ENCODE data around the gene WDR70. TPM values are rescaled to one million over a fixed set of nuclear protein-coding genes. Genes with fewer than 3 reads are reported as not detected.
A peak's percentile ranks its signal among the peaks of the same experiment; 100 is the strongest.

The WDR70 gene
- polyA plus RNA-seq, 1 of the 3 experiments (the other 2 are of a cell fraction): 14.2 TPM

GRCh38 chr5:37791321-37791720, 412.2 kb downstream of the WDR70 start:
- H3K9ac ChIP-seq: no peak overlapping the region
- H3K9me2 ChIP-seq: no peaks in the 10 kb centered on the region
- H3K27ac ChIP-seq (ENCODE audit: low read depth in 2 of 2, low read length in 1 of 2): no peak overlapping the region
- no peak overlapping the region for H3K4me3 ChIP-seq (ENCODE audit: low read depth in 2 of 2, low read length in 1 of 2)
- H3K79me2 ChIP-seq (ENCODE audit: insufficient read depth): no peaks in the 10 kb centered on the region
- 34% methylated on average over 2 of the region's 2 CpGs for WGBS (ENCODE audit: low lambda C conversion rate)
- H2AFZ ChIP-seq (ENCODE audit: low read depth): no peak overlapping the region
- H3K4me1 ChIP-seq (ENCODE audit: control insufficient read depth in 1 of 2, insufficient read depth in 2 of 2, low read depth in 1 of 2, low read length in 1 of 2): peaks cover 0 to 5% of the 10 kb centered on the region in 2 experiments; a peak in 1 of 4 replicates
- H3K4me2 ChIP-seq: no peak overlapping the region
- no peaks in the 10 kb centered on the region for H4K20me1 ChIP-seq (ENCODE audit: insufficient read depth)
- no peaks in the 10 kb centered on the region for H3K36me3 ChIP-seq (replicated peaks in 1 of 2; ENCODE audit: control insufficient read depth in 1 of 2, insufficient read depth in 2 of 2, low read length in 1 of 2)
- no peaks in the 10 kb centered on the region for H3K27me3 ChIP-seq (ENCODE audit: insufficient read depth)
- ChIA-PET POLR2A (no interaction called here), CTCF (no interaction called here)
- no peaks in the 10 kb centered on the region for H3K9me3 ChIP-seq
- DNase-seq: no peak
- H3F3A ChIP-seq (replicated peaks; ENCODE audit: insufficient read depth): no peaks in the 10 kb centered on the region
- TF ChIP-seq MXI1 (IDR thresholded peaks at IDR 0.05; ENCODE audit: low read depth, low read length) (no peak), TAF1 (IDR thresholded peaks at IDR 0.05; ENCODE audit: borderline replicate concordance, low read depth, low read length) (no peak), NRF1 (IDR thresholded peaks at IDR 0.05; ENCODE audit: low read depth, low read length) (no peak), FOSL2 (IDR thresholded peaks at IDR 0.05; ENCODE audit: borderline replicate concordance, low read depth) (no peak), USF2 (IDR thresholded peaks at IDR 0.05; ENCODE audit: borderline replicate concordance, low read depth, low read length) (no peak), EZH2phosphoT487 (IDR thresholded peaks at IDR 0.05; ENCODE audit: borderline replicate concordance, low read depth) (no peak), CHD2 (IDR thresholded peaks at IDR 0.05; ENCODE audit: low read length, partially characterized antibody) (no peak), NFIC (IDR thresholded peaks at IDR 0.05; ENCODE audit: borderline replicate concordance) (no peak), JUND (IDR thresholded peaks at IDR 0.05) (no peak), USF1 (IDR thresholded peaks at IDR 0.05; ENCODE audit: borderline replicate concordance, low read depth) (no peak), MEF2A (IDR thresholded peaks at IDR 0.05; ENCODE audit: borderline replicate concordance, low read depth) (no peak), GABPA (IDR thresholded peaks at IDR 0.05; ENCODE audit: low read depth) (no peak), TEAD4 (IDR thresholded peaks at IDR 0.05; ENCODE audit: borderline replicate concordance, insufficient read depth) (no peak)

- H3K9me3 ChIP-seq: no peaks in the 10 kb centered on the region
- H4K20me1 ChIP-seq (ENCODE audit: insufficient read depth): no peaks in the 10 kb centered on the region
- POLR2A ChIA-PET: no interaction called here
- H3K36me3 ChIP-seq (replicated peaks in 1 of 2; ENCODE audit: control insufficient read depth in 1 of 2, insufficient read depth in 2 of 2, low read length in 1 of 2): no peaks in the 10 kb centered on the region
- no peaks in the 10 kb centered on the region for H3K27me3 ChIP-seq (ENCODE audit: insufficient read depth)
- no peak overlapping the region for H3K4me2 ChIP-seq
- CTCF ChIA-PET: no interaction called here
- H3K9ac ChIP-seq: no peak overlapping the region
- no peaks in the 10 kb centered on the region for H3K79me2 ChIP-seq (ENCODE audit: insufficient read depth)
- H2AFZ ChIP-seq (ENCODE audit: low read depth): peak overlapping the region; percentile 25; the same call in 1 of the 2 replicates
- no peak for DNase-seq
- H3K4me1 ChIP-seq (ENCODE audit: control insufficient read depth in 1 of 2, insufficient read depth in 2 of 2, low read depth in 1 of 2, low read length in 1 of 2): no peaks in the 10 kb centered on the region
- H3K27ac ChIP-seq (ENCODE audit: low read depth in 2 of 2, low read length in 1 of 2): 0 out of 4 replicates have a peak overlapping the region, but pooled peaks of 1 of the 2 experiments have one; percentile 7
- no peaks in the 10 kb centered on the region for H3K9me2 ChIP-seq
- no peaks in the 10 kb centered on the region for H3F3A ChIP-seq (replicated peaks; ENCODE audit: insufficient read depth)
- WGBS (ENCODE audit: low lambda C conversion rate): 13% methylated on average over 2 of the region's 2 CpGs
- H3K4me3 ChIP-seq (ENCODE audit: low read depth in 2 of 2, low read length in 1 of 2): no peak overlapping the region
- TF ChIP-seq GABPA (IDR thresholded peaks at IDR 0.05; ENCODE audit: low read depth): no peak
- no peak for TF ChIP-seq RAD21 (IDR thresholded peaks at IDR 0.05; ENCODE audit: low read length)
- 0 out of 4 replicates have a peak, but pooled peaks of 1 of the 2 experiments have one; percentile 11 for TF ChIP-seq EP300 (IDR thresholded peaks at IDR 0.05; ENCODE audit: borderline replicate concordance in 1 of 2, low read depth in 1 of 2, low read length in 1 of 2)
- no peak for TF ChIP-seq USF1 (IDR thresholded peaks at IDR 0.05; ENCODE audit: borderline replicate concordance, low read depth)
- TF ChIP-seq CTCF (IDR thresholded peaks at IDR 0.05): no peak
- peak; percentile 55 for TF ChIP-seq JUND (IDR thresholded peaks at IDR 0.05)
- TF ChIP-seq CHD2 (IDR thresholded peaks at IDR 0.05; ENCODE audit: low read length, partially characterized antibody): no peak
- TF ChIP-seq POLR2AphosphoS5 (IDR thresholded peaks at IDR 0.05; ENCODE audit: low read depth, low read length): no peak
- no peak for TF ChIP-seq SIN3A (IDR thresholded peaks at IDR 0.05; ENCODE audit: borderline replicate concordance, low read depth, low read length)
- no peak for TF ChIP-seq TAF1 (IDR thresholded peaks at IDR 0.05; ENCODE audit: borderline replicate concordance, low read depth, low read length)
- TF ChIP-seq RXRA (IDR thresholded peaks at IDR 0.05; ENCODE audit: borderline replicate concordance, low read depth): no peak
- TF ChIP-seq MEF2A (IDR thresholded peaks at IDR 0.05; ENCODE audit: borderline replicate concordance, low read depth): no peak
- no peak for TF ChIP-seq RFX5 (IDR thresholded peaks at IDR 0.05; ENCODE audit: low read length)
- TF ChIP-seq FOXM1 (IDR thresholded peaks at IDR 0.05; ENCODE audit: low read depth): no peak
- TF ChIP-seq ELF1 (IDR thresholded peaks at IDR 0.05): no peak
- TF ChIP-seq MXI1 (IDR thresholded peaks at IDR 0.05; ENCODE audit: low read depth, low read length): no peak
- peak; percentile 65; the same call in 1 of the 2 replicates for TF ChIP-seq FOSL2 (IDR thresholded peaks at IDR 0.05; ENCODE audit: borderline replicate concordance, low read depth)
- no peak for TF ChIP-seq NFIC (IDR thresholded peaks at IDR 0.05; ENCODE audit: borderline replicate concordance)
Measured at GRCh38 chr5:37792975-37793631, 414.0 kb downstream of the WDR70 start.
